ENCODE measurements around the gene POLR2F. TPM values are rescaled to one million over a fixed set of nuclear protein-coding genes. Genes with fewer than 3 reads are reported as not detected.

The POLR2F gene
- total and polyA plus RNA-seq, 9 of the 15 experiments (the other 6 are each of a cell fraction or from before 2014, with no cell fraction given): 98.9 to 410 (median 168) TPM

DNA sequence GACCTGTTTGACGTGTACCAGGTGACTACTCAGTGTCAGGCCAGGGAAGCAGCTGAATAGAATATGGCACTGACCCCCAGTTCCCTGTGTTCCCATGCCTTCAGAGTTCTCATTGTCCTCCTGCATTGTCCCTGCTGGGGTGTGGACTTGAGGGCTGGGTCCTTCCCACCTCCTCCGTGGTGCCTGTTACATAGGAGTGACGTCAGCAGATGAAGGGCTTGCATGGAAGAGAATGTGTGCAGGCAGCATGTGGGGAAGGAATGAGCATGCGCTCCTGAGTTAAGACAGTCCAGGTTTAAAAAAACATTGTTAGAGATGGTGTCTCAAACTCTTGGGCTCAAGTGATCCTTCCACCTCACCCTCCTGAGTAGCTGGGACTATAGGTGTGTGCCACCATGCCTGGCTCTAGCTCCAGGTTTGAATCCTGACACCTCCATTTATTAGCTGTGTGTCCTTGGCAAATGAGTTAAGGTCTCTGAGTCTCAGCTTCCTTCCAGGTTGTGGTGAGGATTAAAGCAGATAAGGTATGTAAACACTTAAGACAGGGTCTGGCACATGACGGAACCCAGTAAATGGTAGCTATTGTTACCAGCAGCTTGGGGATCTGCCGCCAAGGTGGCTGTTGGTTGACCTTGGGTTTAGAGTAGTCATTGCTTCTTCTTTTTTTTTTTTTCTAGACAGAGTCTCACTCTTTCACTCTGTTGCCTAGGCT, 38.4 kb downstream of the POLR2F start (continued):
- TF ChIP-seq, protein P1, sequence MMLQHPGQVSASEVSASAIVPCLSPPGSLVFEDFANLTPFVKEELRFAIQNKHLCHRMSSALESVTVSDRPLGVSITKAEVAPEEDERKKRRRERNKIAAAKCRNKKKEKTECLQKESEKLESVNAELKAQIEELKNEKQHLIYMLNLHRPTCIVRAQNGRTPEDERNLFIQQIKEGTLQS (IDR thresholded peaks at IDR 0.05): peak; percentile 50
- TF ChIP-seq, protein P1 (CRISPR knock-in tag; conservative IDR thresholded peaks at IDR 0.05): no peak
- TF ChIP-seq MAFG (tag; conservative IDR thresholded peaks at IDR 0.05) (no peak), KAT2B (IDR thresholded peaks at IDR 0.05; ENCODE audit: low read depth, low read length) (no peak), ZBED1 (IDR thresholded peaks at IDR 0.05) (no peak), STAT5A (IDR thresholded peaks at IDR 0.05; ENCODE audit: borderline replicate concordance, low read length) (no peak), SMARCE1 (IDR thresholded peaks at IDR 0.05) (no peak), ZSCAN29 (IDR thresholded peaks at IDR 0.05) (no peak), HDAC8 (tag; IDR thresholded peaks at IDR 0.05) (no peak), SOX6 (IDR thresholded peaks at IDR 0.05) (0 out of 2 replicates have a peak, but pooled peaks have one; percentile 50), HMGN3 (IDR thresholded peaks at IDR 0.05; ENCODE audit: borderline replicate concordance, extremely low read depth, insufficient read length, low read depth, low read length) (no peak), ATF1 (CRISPR knock-in tag; IDR thresholded peaks at IDR 0.05) (no peak), ATF1 (tag; IDR thresholded peaks at IDR 0.05) (peak; percentile 63), ZNF589 (CRISPR knock-in tag; IDR thresholded peaks at IDR 0.05; ENCODE audit: low read depth) (no peak), ZNF384 (IDR thresholded peaks at IDR 0.05; ENCODE audit: low read depth, low read length) (no peak), RBM25 (IDR thresholded peaks at IDR 0.05; ENCODE audit: low read depth, low read length, severe bottlenecking) (peak; percentile 14), ZNF217 (CRISPR knock-in tag; IDR thresholded peaks at IDR 0.05) (no peak), ZNF324 (CRISPR knock-in tag; IDR thresholded peaks at IDR 0.05) (no peak), NCOA4 (IDR thresholded peaks at IDR 0.05; ENCODE audit: partially characterized antibody) (no peak)
- TF ChIP-seq, protein P2, sequence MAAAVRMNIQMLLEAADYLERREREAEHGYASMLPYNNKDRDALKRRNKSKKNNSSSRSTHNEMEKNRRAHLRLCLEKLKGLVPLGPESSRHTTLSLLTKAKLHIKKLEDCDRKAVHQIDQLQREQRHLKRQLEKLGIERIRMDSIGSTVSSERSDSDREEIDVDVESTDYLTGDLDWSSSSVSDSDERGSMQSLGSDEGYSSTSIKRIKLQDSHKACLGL (CRISPR knock-in tag; IDR thresholded peaks at IDR 0.05; ENCODE audit: borderline replicate concordance, poor library complexity, severe bottlenecking): no peak
- TF ChIP-seq, protein P3, sequence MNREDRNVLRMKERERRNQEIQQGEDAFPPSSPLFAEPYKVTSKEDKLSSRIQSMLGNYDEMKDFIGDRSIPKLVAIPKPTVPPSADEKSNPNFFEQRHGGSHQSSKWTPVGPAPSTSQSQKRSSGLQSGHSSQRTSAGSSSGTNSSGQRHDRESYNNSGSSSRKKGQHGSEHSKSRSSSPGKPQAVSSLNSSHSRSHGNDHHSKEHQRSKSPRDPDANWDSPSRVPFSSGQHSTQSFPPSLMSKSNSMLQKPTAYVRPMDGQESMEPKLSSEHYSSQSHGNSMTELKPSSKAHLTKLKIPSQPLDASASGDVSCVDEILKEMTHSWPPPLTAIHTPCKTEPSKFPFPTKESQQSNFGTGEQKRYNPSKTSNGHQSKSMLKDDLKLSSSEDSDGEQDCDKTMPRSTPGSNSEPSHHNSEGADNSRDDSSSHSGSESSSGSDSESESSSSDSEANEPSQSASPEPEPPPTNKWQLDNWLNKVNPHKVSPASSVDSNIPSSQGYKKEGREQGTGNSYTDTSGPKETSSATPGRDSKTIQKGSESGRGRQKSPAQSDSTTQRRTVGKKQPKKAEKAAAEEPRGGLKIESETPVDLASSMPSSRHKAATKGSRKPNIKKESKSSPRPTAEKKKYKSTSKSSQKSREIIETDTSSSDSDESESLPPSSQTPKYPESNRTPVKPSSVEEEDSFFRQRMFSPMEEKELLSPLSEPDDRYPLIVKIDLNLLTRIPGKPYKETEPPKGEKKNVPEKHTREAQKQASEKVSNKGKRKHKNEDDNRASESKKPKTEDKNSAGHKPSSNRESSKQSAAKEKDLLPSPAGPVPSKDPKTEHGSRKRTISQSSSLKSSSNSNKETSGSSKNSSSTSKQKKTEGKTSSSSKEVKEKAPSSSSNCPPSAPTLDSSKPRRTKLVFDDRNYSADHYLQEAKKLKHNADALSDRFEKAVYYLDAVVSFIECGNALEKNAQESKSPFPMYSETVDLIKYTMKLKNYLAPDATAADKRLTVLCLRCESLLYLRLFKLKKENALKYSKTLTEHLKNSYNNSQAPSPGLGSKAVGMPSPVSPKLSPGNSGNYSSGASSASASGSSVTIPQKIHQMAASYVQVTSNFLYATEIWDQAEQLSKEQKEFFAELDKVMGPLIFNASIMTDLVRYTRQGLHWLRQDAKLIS (CRISPR knock-in tag; IDR thresholded peaks at IDR 0.05): no peak
- TF ChIP-seq, protein P4, sequence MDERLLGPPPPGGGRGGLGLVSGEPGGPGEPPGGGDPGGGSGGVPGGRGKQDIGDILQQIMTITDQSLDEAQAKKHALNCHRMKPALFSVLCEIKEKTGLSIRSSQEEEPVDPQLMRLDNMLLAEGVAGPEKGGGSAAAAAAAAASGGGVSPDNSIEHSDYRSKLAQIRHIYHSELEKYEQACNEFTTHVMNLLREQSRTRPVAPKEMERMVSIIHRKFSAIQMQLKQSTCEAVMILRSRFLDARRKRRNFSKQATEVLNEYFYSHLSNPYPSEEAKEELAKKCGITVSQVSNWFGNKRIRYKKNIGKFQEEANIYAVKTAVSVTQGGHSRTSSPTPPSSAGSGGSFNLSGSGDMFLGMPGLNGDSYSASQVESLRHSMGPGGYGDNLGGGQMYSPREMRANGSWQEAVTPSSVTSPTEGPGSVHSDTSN (CRISPR knock-in tag; IDR thresholded peaks at IDR 0.05; ENCODE audit: low read depth): no peak
- TF ChIP-seq, protein P4 (tag; conservative IDR thresholded peaks at IDR 0.05; ENCODE audit: low read depth): no peak
